Neural progenitor cell (in vitro differentiated cells): ENCODE measurements around the gene MACROH2A2. TPM values are rescaled to one million over a fixed set of nuclear protein-coding genes. Genes with fewer than 3 reads are reported as not detected.

Experiments used
- DNase-seq: peaks from one replicate; pipeline ENCODE4 v3.0.0-alpha.2; 2016; ENCODE audit warnings: low spot score
- H2AFZ ChIP-seq: fragments of 200-600 bp; sonication (generic); replicated peaks from 2 replicates; pipeline ENCODE4 v1.6.1; 2016; ENCODE audit warnings: antibody characterized with exemption
- H3F3A ChIP-seq: fragments of 200-600 bp; sonication (generic); 2 replicates; pipeline ENCODE4 v1.6.1; 2016; ENCODE audit warnings: antibody characterized with exemption, low read depth
- H3K27ac ChIP-seq: fragments of 200-600 bp; sonication (generic); 2 replicates; pipeline ENCODE4 v1.5.1; 2016; ENCODE audit warnings: mild to moderate bottlenecking
- H3K27me3 ChIP-seq: fragments of 200-600 bp; sonication (generic); 2 replicates; pipeline ENCODE4 v1.6.1; 2016; ENCODE audit warnings: mild to moderate bottlenecking, moderate library complexity
- H3K36me3 ChIP-seq: fragments of 200-600 bp; sonication (generic); 2 replicates; pipeline ENCODE4 v1.5.1; 2016
- H3K4me1 ChIP-seq: fragments of 200-600 bp; sonication (generic); 2 replicates; pipeline ENCODE4 v1.6.1; 2016; ENCODE audit warnings: mixed run types
- H3K4me2 ChIP-seq: fragments of 200-600 bp; sonication (generic); 2 replicates; pipeline ENCODE4 v1.6.1; 2016
- H3K4me3 ChIP-seq: fragments of 200-600 bp; sonication (generic); 2 replicates; pipeline ENCODE4 v1.5.1; 2016
- H3K79me2 ChIP-seq: fragments of 200-600 bp; sonication (generic); 2 replicates; pipeline ENCODE4 v1.6.1; 2016; ENCODE audit warnings: low read depth
- H3K9ac ChIP-seq: fragments of 200-600 bp; sonication (generic); 2 replicates; pipeline ENCODE4 v1.6.1; 2016
- H3K9me3 ChIP-seq: fragments of 200-600 bp; sonication (generic); 2 replicates; pipeline ENCODE4 v1.5.1; 2016; ENCODE audit warnings: low read depth
- H4K20me1 ChIP-seq: fragments of 200-600 bp; sonication (generic); 2 replicates; pipeline ENCODE4 v1.6.1; 2016; ENCODE audit warnings: low read depth
- H3K27ac Mint-ChIP-seq: 3 replicates; pipeline ENCODE4 v1.8.0; 2021; ENCODE audit warnings: mixed read lengths
- H3K27me3 Mint-ChIP-seq: 2 replicates; pipeline ENCODE4 v1.8.0; 2022; ENCODE audit warnings: low read depth, mild to moderate bottlenecking, inconsistent platforms, moderate library complexity, mixed read lengths; ENCODE audit not compliant: insufficient read depth
- H3K36me3 Mint-ChIP-seq: 3 replicates; pipeline ENCODE4 v1.8.0; 2021; ENCODE audit warnings: mixed read lengths
- H3K4me1 Mint-ChIP-seq: 3 replicates; pipeline ENCODE4 v1.8.0; 2021; ENCODE audit warnings: mixed read lengths
- H3K4me3 Mint-ChIP-seq: 3 replicates; pipeline ENCODE4 v1.8.0; 2021; ENCODE audit warnings: mild to moderate bottlenecking, moderate library complexity, mixed read lengths
- H3K9me3 Mint-ChIP-seq: 3 replicates; pipeline ENCODE4 v1.8.0; 2020; ENCODE audit warnings: mixed read lengths
- EZH2 ChIP-seq: fragments of 200-600 bp; sonication (generic); IDR thresholded peaks from 2 replicates; pipeline ENCODE4 v1.6.1; 2017; ENCODE audit warnings: antibody characterized with exemption, mild to moderate bottlenecking, moderate library complexity
- EZH2phosphoT487 ChIP-seq: fragments of 200-600 bp; sonication (generic); IDR thresholded peaks from 2 replicates; pipeline ENCODE4 v1.6.1; 2017; ENCODE audit warnings: antibody characterized with exemption
- total RNA-seq: library from RNA; depleted of rRNA; stranded (reverse); fragments of >200 nt; gene quantifications from 2 replicates; pipeline ENCODE4 v1.2.3, GENCODE V29; 2015; ENCODE audit warnings: low replicate concordance
- TF ChIP-seq, protein P1 (sequence below): fragments of 200-600 bp; sonication (generic); IDR thresholded peaks from 2 replicates; pipeline ENCODE4 v1.5.1; 2017; ENCODE audit warnings: antibody characterized with exemption, mild to moderate bottlenecking

Gene MACROH2A2
- total RNA-seq, 1 donor from 2014 or later, result 159 TPM

DNA sequence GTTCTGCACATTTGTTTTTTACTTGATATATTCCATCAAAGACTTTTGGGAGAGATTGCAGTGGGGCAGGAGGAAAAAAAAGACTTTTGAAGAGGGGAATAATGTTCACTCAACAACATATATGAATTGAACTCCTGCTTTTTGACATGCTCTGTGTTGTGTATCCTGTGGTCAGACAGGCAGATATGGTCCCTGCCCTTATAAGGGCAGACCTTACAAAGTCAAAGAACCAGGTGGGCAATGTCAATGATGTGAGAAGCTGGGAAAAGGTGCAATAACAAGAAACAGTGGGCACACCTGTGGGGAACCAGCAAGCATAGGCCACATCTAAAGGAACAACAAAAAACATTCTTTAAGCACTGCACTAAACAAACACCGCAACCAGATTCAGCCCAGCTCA, 71.8 kb downstream of the MACROH2A2 start:
- Histone ChIP-seq H3K9ac (no peak overlapping the region), H4K20me1 (no peaks in the 10 kb centered on the region), H3K27ac (no peak overlapping the region), H3K27me3 (peaks cover under 1% of the 10 kb centered on the region), H2AFZ (no peak overlapping the region), H3K4me2 (no peak overlapping the region), H3K9me3 (no peaks in the 10 kb centered on the region), H3K36me3 (no peaks in the 10 kb centered on the region), H3K79me2 (no peaks in the 10 kb centered on the region), H3K4me1 (no peaks in the 10 kb centered on the region), H3F3A (no peaks in the 10 kb centered on the region), H3K4me3 (no peak overlapping the region)
- TF ChIP-seq EZH2phosphoT487, result no peak
- TF ChIP-seq, protein P1, sequence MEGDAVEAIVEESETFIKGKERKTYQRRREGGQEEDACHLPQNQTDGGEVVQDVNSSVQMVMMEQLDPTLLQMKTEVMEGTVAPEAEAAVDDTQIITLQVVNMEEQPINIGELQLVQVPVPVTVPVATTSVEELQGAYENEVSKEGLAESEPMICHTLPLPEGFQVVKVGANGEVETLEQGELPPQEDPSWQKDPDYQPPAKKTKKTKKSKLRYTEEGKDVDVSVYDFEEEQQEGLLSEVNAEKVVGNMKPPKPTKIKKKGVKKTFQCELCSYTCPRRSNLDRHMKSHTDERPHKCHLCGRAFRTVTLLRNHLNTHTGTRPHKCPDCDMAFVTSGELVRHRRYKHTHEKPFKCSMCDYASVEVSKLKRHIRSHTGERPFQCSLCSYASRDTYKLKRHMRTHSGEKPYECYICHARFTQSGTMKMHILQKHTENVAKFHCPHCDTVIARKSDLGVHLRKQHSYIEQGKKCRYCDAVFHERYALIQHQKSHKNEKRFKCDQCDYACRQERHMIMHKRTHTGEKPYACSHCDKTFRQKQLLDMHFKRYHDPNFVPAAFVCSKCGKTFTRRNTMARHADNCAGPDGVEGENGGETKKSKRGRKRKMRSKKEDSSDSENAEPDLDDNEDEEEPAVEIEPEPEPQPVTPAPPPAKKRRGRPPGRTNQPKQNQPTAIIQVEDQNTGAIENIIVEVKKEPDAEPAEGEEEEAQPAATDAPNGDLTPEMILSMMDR, result no peak
- TF ChIP-seq EZH2, result no peak
- H3K9me3 Mint-ChIP-seq, result no peaks in the 10 kb centered on the region
- DNase-seq, result no peak
- no peaks in the 10 kb centered on the region for H3K4me1 Mint-ChIP-seq
- H3K27ac Mint-ChIP-seq, result no peak overlapping the region
- no peak overlapping the region for H3K4me3 Mint-ChIP-seq
- peaks cover 4% of the 10 kb centered on the region for H3K27me3 Mint-ChIP-seq
- H3K36me3 Mint-ChIP-seq, result no peaks in the 10 kb centered on the region

GRCh38 chr10:70124918-70125317, 72.3 kb downstream of the MACROH2A2 start:
- Mint-ChIP-seq H3K27me3 (peaks cover 4% of the 10 kb centered on the region), H3K4me3 (no peak overlapping the region), H3K4me1 (no peaks in the 10 kb centered on the region), H3K27ac (no peak overlapping the region), H3K36me3 (no peaks in the 10 kb centered on the region), H3K9me3 (no peaks in the 10 kb centered on the region)
- no peaks in the 10 kb centered on the region for H4K20me1 ChIP-seq
- H3K9ac ChIP-seq, result no peak overlapping the region
- H3K27me3 ChIP-seq, result peaks cover 6% of the 10 kb centered on the region
- no peaks in the 10 kb centered on the region for H3F3A ChIP-seq
- H2AFZ ChIP-seq, result no peak overlapping the region
- H3K79me2 ChIP-seq, result no peaks in the 10 kb centered on the region
- H3K4me1 ChIP-seq, result no peaks in the 10 kb centered on the region
- no peak overlapping the region for H3K4me2 ChIP-seq
- H3K9me3 ChIP-seq, result no peaks in the 10 kb centered on the region
- no peak for DNase-seq
- no peaks in the 10 kb centered on the region for H3K36me3 ChIP-seq
- H3K27ac ChIP-seq, result no peak overlapping the region
- no peak overlapping the region for H3K4me3 ChIP-seq
- TF ChIP-seq EZH2 (no peak), EZH2phosphoT487 (no peak)
- TF ChIP-seq, protein P1, result no peak

- no peak overlapping the region for H3K4me3 ChIP-seq
- DNase-seq, result no peak
- H3K79me2 ChIP-seq, result no peaks in the 10 kb centered on the region
- Mint-ChIP-seq H3K9me3 (no peaks in the 10 kb centered on the region), H3K27ac (no peak overlapping the region), H3K4me3 (no peak overlapping the region), H3K36me3 (no peaks in the 10 kb centered on the region), H3K27me3 (peaks cover 12% of the 10 kb centered on the region), H3K4me1 (peaks cover 4% of the 10 kb centered on the region)
- no peaks in the 10 kb centered on the region for H4K20me1 ChIP-seq
- H3K36me3 ChIP-seq, result no peaks in the 10 kb centered on the region
- no peaks in the 10 kb centered on the region for H3K9me3 ChIP-seq
- no peak overlapping the region for H3K27ac ChIP-seq
- H3F3A ChIP-seq, result no peaks in the 10 kb centered on the region
- no peak overlapping the region for H3K4me2 ChIP-seq
- H3K9ac ChIP-seq, result no peak overlapping the region
- H3K4me1 ChIP-seq, result no peaks in the 10 kb centered on the region
- peaks cover 17% of the 10 kb centered on the region for H3K27me3 ChIP-seq
- TF ChIP-seq EZH2phosphoT487 (no peak), EZH2 (no peak)
- TF ChIP-seq, protein P1, result no peak
- H2AFZ ChIP-seq, result no peak overlapping the region
Observed at GRCh38 chr10:70125918-70126552, 73.4 kb downstream of the MACROH2A2 start.
